HepG2 (cell line): ENCODE results near the gene KCNJ14. TPM values are rescaled to one million over a fixed set of nuclear protein-coding genes. Genes with fewer than 3 reads are reported as not detected.

Source experiments
- ATAC-seq: fragments of 200-7000 bp; cut with Tn5 transposase; 3 replicates; pipeline ENCODE4 v1.9.1; 2020; ENCODE audit warnings: mild to moderate bottlenecking, moderate library complexity
- BruUV-seq: library from RNA; stranded (reverse); fragments of 400-500 nt; replicated peaks from 2 replicates; lab custom pipeline; 2021; lab: Mats Ljungman, UMichigan
- CTCF ChIA-PET: fragments of 300-600 bp; formaldehyde crosslinking; extraction: SDS; loops from one replicate; lab custom pipeline; 2021; ENCODE audit warnings: low total read pairs, inconsistent platforms, low intra/inter-chr PET ratio; lab: Yijun Ruan, JAX
- POLR2A ChIA-PET: fragments of 350-600 bp; sonication (Branson Sonifier 250); formaldehyde crosslinking; loops from one replicate; lab custom pipeline; 2020; ENCODE audit warnings: antibody characterized with exemption, inconsistent platforms; lab: Yijun Ruan, JAX
- DNase-seq: peaks from one replicate; pipeline ENCODE4 v3.0.0-alpha.2; 2015; ENCODE audit warnings: low spot score
- FAIRE-seq: peaks from 3 replicates; lab custom pipeline; 2011; peaks lifted over from hg19 to GRCh38; lab: Jason Lieb, UNC
- H2AFZ ChIP-seq: one replicate; pipeline ENCODE4 v1.6.1; 2011; ENCODE audit warnings: low read length, inconsistent platforms
- H3K27ac ChIP-seq: fragments of 300-600 bp; 3 replicates; pipeline ENCODE4 v1.8.0; 2011; ENCODE audit warnings: mixed run types, mild to moderate bottlenecking, mixed read lengths, low read length, inconsistent platforms; ENCODE audit not compliant: insufficient read depth; ENCODE audit errors: extremely low read length
- H3K27me3 ChIP-seq, 2 experiments: fragments of 200-600 bp in 1 of 2; 2 replicates in 1 of 2; 3 replicates in 1 of 2; pipeline versions ENCODE4 v1.6.0 to v1.8.0; 2011; ENCODE audit warnings: low read length in 2 of 2, mild to moderate bottlenecking in 2 of 2, moderate library complexity in 2 of 2, inconsistent platforms in 1 of 2; ENCODE audit not compliant: insufficient read depth in 2 of 2, control insufficient read depth in 1 of 2
- H3K36me3 ChIP-seq, 2 experiments: fragments of 200-600 bp in 1 of 2; replicated peaks in 1 of 2; 2 replicates in 1 of 2; 3 replicates in 1 of 2; pipeline versions ENCODE4 v1.5.1 to v1.8.0; 2011; ENCODE audit warnings: low read length in 2 of 2, inconsistent platforms in 1 of 2; ENCODE audit not compliant: insufficient read depth in 2 of 2, control insufficient read depth in 1 of 2
- H3K4me1 ChIP-seq: 2 replicates; pipeline ENCODE4 v1.5.1; 2012; ENCODE audit warnings: low read length, inconsistent platforms; ENCODE audit not compliant: insufficient read depth
- H3K4me2 ChIP-seq: 2 replicates; pipeline ENCODE4 v1.6.0; 2011; ENCODE audit warnings: low read depth, low read length, inconsistent platforms
- H3K4me3 ChIP-seq, 3 experiments: fragments of 200-600 bp in 1 of 3; sonication (generic), shearing (Covaris generic) in 1 of 3; replicated peaks in 1 of 3; 2 replicates each; pipeline ENCODE4 v1.5.1; 2011 to 2016; ENCODE audit warnings: low read length in 3 of 3, inconsistent platforms in 2 of 3, low read depth in 2 of 3, mild to moderate bottlenecking in 2 of 3, control low read depth in 1 of 3, mixed read lengths in 1 of 3; ENCODE audit not compliant: insufficient read depth in 1 of 3
- H3K79me2 ChIP-seq: one replicate; pipeline ENCODE4 v1.6.1; 2011; ENCODE audit warnings: low read length, inconsistent platforms; ENCODE audit not compliant: insufficient read depth
- H3K9ac ChIP-seq: 2 replicates; pipeline ENCODE4 v1.6.0; 2011; ENCODE audit warnings: mild to moderate bottlenecking, low read depth, low read length, inconsistent platforms; ENCODE audit not compliant: insufficient read depth
- H3K9me3 ChIP-seq: 2 replicates; pipeline ENCODE4 v1.5.1; 2012; ENCODE audit warnings: mild to moderate bottlenecking, low read length
- H4K20me1 ChIP-seq: 2 replicates; pipeline ENCODE4 v1.6.0; 2011; ENCODE audit warnings: inconsistent platforms, mild to moderate bottlenecking, low read length, moderate library complexity; ENCODE audit not compliant: insufficient read depth
- EEA1 ChIP-seq: sonication (generic); formaldehyde crosslinking; IDR thresholded peaks from 2 replicates; pipeline ENCODE4 v1.5.1; 2020; ENCODE audit warnings: mild to moderate bottlenecking, missing genetic modification reagents, borderline replicate concordance
- HNRNPK ChIP-seq: fragments of 200-400 bp; formaldehyde crosslinking; IDR thresholded peaks from 2 replicates; pipeline ENCODE4 v1.6.1; 2018; ENCODE audit warnings: low read length, low read depth, moderate library complexity, mild to moderate bottlenecking; ENCODE audit not compliant: poor library complexity, severe bottlenecking
- MIER2 ChIP-seq: IDR thresholded peaks from 2 replicates; pipeline ENCODE4 v1.6.1; 2016; ENCODE audit warnings: missing biosample characterization, missing genetic modification reagents
- NFYB ChIP-seq: sonication (generic); formaldehyde crosslinking; IDR thresholded peaks from 2 replicates; pipeline ENCODE4 v1.4.0; 2020; ENCODE audit warnings: missing genetic modification reagents
- RAD21 ChIP-seq: fragments of 450-650 bp; formaldehyde crosslinking; IDR thresholded peaks from 2 replicates; pipeline ENCODE4 v1.5.0; 2020; ENCODE audit warnings: mild to moderate bottlenecking
- ZBTB38 ChIP-seq: sonication (generic); formaldehyde crosslinking; IDR thresholded peaks from 2 replicates; pipeline ENCODE4 v1.5.1; 2020; ENCODE audit warnings: mild to moderate bottlenecking, missing genetic modification reagents
- ZNF646 ChIP-seq: sonication (generic); formaldehyde crosslinking; IDR thresholded peaks from 2 replicates; pipeline ENCODE4 v1.9.0; 2021; ENCODE audit warnings: mild to moderate bottlenecking, missing genetic modification reagents
- WGBS: methylation state at CpG from one replicate; pipeline ENCODE4 v1.1.6; 2017; ENCODE audit warnings: low lambda C conversion rate; 5-methylcytosine and 5-hydroxymethylcytosine counted together
- in situ Hi-C: cut with HindIII; loops from 2 replicates; pipeline ENCODE4 v1.10.0; 2017; ENCODE audit warnings: low pct_unique_long_range_greater_than_20kb; ENCODE audit not compliant: extremely low pct_ligation_motif_present
- intact Hi-C: fragments of 100-400 bp; cut with micrococcal nuclease; formaldehyde crosslinking; loops from one replicate; pipeline ENCODE4 v1.10.0; 2022; ENCODE audit not compliant: unreplicated experiment
- polyA plus RNA-seq, 8 experiments: library from polyadenylated mRNA; depleted of rRNA in 3 of 8; stranded (reverse) in 7 of 8; unstranded in 1 of 8; fragments of >200 nt; fragmentation: Illumina TruSeq in 4 of 8; extraction: Trizol in 4 of 8; gene quantifications; 2 replicates each; pipeline versions ENCODE4 v1.2.1 to v1.2.3, GENCODE V29; 2011 to 2016; ENCODE audit warnings: low read depth in 4 of 8, missing spikeins in 1 of 8, mixed read lengths in 1 of 8; ENCODE audit not compliant: insufficient read depth in 1 of 8
- total RNA-seq, 5 experiments: library from RNA; depleted of rRNA; stranded (reverse); fragments of >200 nt; fragmentation: Illumina TruSeq; extraction: Trizol; gene quantifications; 2 replicates each; pipeline ENCODE4 v1.2.3, GENCODE V29; 2016; ENCODE audit warnings: low read depth in 1 of 5
- TF ChIP-seq, protein P1 (sequence below): sonication (generic); formaldehyde crosslinking; IDR thresholded peaks from 2 replicates; pipeline ENCODE4 v1.4.0; 2020; ENCODE audit warnings: missing genetic modification reagents

KCNJ14 gene
- total and polyA plus RNA-seq, 2 of the 13 experiments (the other 11 are each of a cell fraction or from before 2014, with no cell fraction given) = 0.20 to 0.51 TPM

GRCh38 chr19:48413879-48414587 lies 41.3 kb upstream of the KCNJ14 start:
- Histone ChIP-seq H2AFZ (peak overlapping the region; percentile 42), H3K4me3 (peak overlapping the region in 2 of 3 experiments; percentile 34 to 52; a peak in 4 of 6 replicates), H4K20me1 (no peaks in the 10 kb centered on the region), H3K79me2 (no peaks in the 10 kb centered on the region), H3K9me3 (no peaks in the 10 kb centered on the region), H3K9ac (no peak overlapping the region), H3K4me2 (peak overlapping the region; percentile 66), H3K36me3 (no peaks in the 10 kb centered on the region), H3K27ac (no peak overlapping the region), H3K4me1 (peaks cover 39% of the 10 kb centered on the region), H3K27me3 (no peaks in the 10 kb centered on the region; a peak in 1 of 5 replicates)
- intact Hi-C loops = no loop called here
- CTCF ChIA-PET = no interaction called here
- POLR2A ChIA-PET = interaction anchor here (0.9 to 1.2 kb wide), 3 partner anchors 11 to 60 kb away, joined by 3 to 4 read pairs (median 3); no protein-coding TSS in a partner anchor
- no TSS peak for BruUV-seq
- TF ChIP-seq, protein P1, sequence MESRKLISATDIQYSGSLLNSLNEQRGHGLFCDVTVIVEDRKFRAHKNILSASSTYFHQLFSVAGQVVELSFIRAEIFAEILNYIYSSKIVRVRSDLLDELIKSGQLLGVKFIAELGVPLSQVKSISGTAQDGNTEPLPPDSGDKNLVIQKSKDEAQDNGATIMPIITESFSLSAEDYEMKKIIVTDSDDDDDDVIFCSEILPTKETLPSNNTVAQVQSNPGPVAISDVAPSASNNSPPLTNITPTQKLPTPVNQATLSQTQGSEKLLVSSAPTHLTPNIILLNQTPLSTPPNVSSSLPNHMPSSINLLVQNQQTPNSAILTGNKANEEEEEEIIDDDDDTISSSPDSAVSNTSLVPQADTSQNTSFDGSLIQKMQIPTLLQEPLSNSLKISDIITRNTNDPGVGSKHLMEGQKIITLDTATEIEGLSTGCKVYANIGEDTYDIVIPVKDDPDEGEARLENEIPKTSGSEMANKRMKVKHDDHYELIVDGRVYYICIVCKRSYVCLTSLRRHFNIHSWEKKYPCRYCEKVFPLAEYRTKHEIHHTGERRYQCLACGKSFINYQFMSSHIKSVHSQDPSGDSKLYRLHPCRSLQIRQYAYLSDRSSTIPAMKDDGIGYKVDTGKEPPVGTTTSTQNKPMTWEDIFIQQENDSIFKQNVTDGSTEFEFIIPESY (CRISPR knock-in tag) = peak; percentile 85
- TF ChIP-seq MIER2 (CRISPR knock-in tag) = no peak
- peak; percentile 26; the same call in 1 of the 2 replicates for TF ChIP-seq ZBTB38 (CRISPR knock-in tag)
- no peak for ATAC-seq
- 19% methylated on average over 4 of the region's 24 CpGs for WGBS
- in situ Hi-C loops = no loop called here
- no peak for FAIRE-seq
- DNase-seq = no peak

DNA sequence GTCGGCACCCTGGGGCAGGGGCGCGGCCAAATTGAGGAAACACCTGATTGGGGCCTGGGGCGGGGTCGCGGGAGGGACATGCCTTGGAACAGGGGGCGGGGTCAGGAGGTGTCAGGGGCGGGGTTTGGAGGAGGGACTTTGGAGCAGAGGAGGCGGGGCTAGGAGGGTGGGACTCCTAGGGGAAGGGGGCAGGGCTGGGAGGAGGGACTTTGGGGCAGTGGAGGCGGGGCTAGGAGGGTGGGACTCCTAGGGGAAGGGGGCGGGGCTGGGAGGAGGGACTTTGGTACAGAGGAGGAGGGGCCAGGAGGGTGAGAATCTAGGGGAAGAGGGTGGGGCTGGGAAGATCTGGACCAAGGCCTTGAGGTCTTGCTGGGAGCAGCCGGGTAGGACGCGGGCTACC lies 40.0 kb upstream of the KCNJ14 start:
- WGBS = 51% methylated on average over 14 of the region's 14 CpGs
- no peak for FAIRE-seq
- no peaks in the 10 kb centered on the region for H4K20me1 ChIP-seq

More for the DNA sequence above, 40.0 kb upstream of the KCNJ14 start:
- POLR2A ChIA-PET = no interaction called here
- ATAC-seq (peak; percentile 49), DNase-seq (peak; percentile 52)
- no peaks in the 10 kb centered on the region for H3K9me3 ChIP-seq
- no peaks in the 10 kb centered on the region for H3K79me2 ChIP-seq
- intact Hi-C loops = no loop called here
- TF ChIP-seq HNRNPK = peak; percentile 18
- no peak for TF ChIP-seq RAD21 (CRISPR knock-in tag)
- no peak for TF ChIP-seq NFYB (CRISPR knock-in tag)
- TF ChIP-seq ZNF646 = no peak
- no peak for TF ChIP-seq EEA1 (CRISPR knock-in tag)
- H3K27ac ChIP-seq = no peak overlapping the region
- H3K4me2 ChIP-seq = peak overlapping the region; percentile 66; the same call in 1 of the 2 replicates
- H2AFZ ChIP-seq = no peak overlapping the region
- H3K4me3 ChIP-seq = no peak overlapping the region
- in situ Hi-C loops = no loop called here
- CTCF ChIA-PET = no interaction called here
- no TSS peak for BruUV-seq
- H3K4me1 ChIP-seq = peaks cover 39% of the 10 kb centered on the region
- no peaks in the 10 kb centered on the region; a peak in 1 of 5 replicates for H3K27me3 ChIP-seq
- H3K9ac ChIP-seq = no peak overlapping the region
- no peaks in the 10 kb centered on the region for H3K36me3 ChIP-seq
